NT2/D1 (cell line): ENCODE results near the gene MRPS5.

Source experiments
- DNase-seq: peaks from one replicate; pipeline ENCODE4 v3.0.0-alpha.2; 2011; ENCODE audit warnings: low read depth, low spot score
- H3K27me3 ChIP-seq: 2 replicates; pipeline ENCODE4 v1.6.0; 2011; ENCODE audit warnings: mild to moderate bottlenecking; ENCODE audit not compliant: insufficient read length, insufficient read depth
- H3K36me3 ChIP-seq: 2 replicates; pipeline ENCODE4 v1.6.1; 2011; ENCODE audit warnings: mild to moderate bottlenecking, low read length, mixed read lengths; ENCODE audit not compliant: insufficient read depth, insufficient read length
- H3K4me1 ChIP-seq: 2 replicates; pipeline ENCODE4 v1.5.1; 2011; ENCODE audit not compliant: insufficient read depth, insufficient read length
- H3K4me3 ChIP-seq: 2 replicates; pipeline ENCODE4 v1.5.1; 2011; ENCODE audit warnings: low read depth; ENCODE audit not compliant: insufficient read length
- H3K9ac ChIP-seq: 2 replicates; pipeline ENCODE4 v1.6.0; 2011; ENCODE audit warnings: low read depth; ENCODE audit not compliant: insufficient read length
- H3K9me3 ChIP-seq: 2 replicates; pipeline ENCODE4 v1.5.1; 2011; ENCODE audit warnings: mild to moderate bottlenecking, low read length; ENCODE audit not compliant: insufficient read depth
- SUZ12 ChIP-seq: IDR thresholded peaks from 2 replicates; pipeline ENCODE4 v1.6.1; 2011; ENCODE audit not compliant: insufficient read length, insufficient read depth; ENCODE audit errors: extremely low read depth
- YY1 ChIP-seq: IDR thresholded peaks from 2 replicates; pipeline ENCODE4 v1.6.1; 2011; ENCODE audit not compliant: insufficient read length, insufficient read depth
- ZNF274 ChIP-seq: IDR thresholded peaks from 2 replicates; pipeline ENCODE4 v1.6.1; 2011; ENCODE audit warnings: mild to moderate bottlenecking, low read depth, low read length

Gene MRPS5

GRCh38 chr2:95052804-95053479 lies 68.7 kb downstream of the MRPS5 start:
- peaks cover 4% of the 10 kb centered on the region for H3K4me1 ChIP-seq
- H3K36me3 ChIP-seq, result no peaks in the 10 kb centered on the region
- peaks cover 3% of the 10 kb centered on the region for H3K27me3 ChIP-seq
- H3K4me3 ChIP-seq, result no peak overlapping the region
- H3K9ac ChIP-seq, result no peak overlapping the region
- H3K9me3 ChIP-seq, result no peaks in the 10 kb centered on the region
- DNase-seq, result no peak
- TF ChIP-seq ZNF274, result no peak
- TF ChIP-seq SUZ12, result no peak
- TF ChIP-seq YY1, result no peak

- Histone ChIP-seq H3K4me3 (no peak overlapping the region), H3K9me3 (no peaks in the 10 kb centered on the region), H3K27me3 (peaks cover 3% of the 10 kb centered on the region), H3K36me3 (no peaks in the 10 kb centered on the region), H3K4me1 (peaks cover 4% of the 10 kb centered on the region), H3K9ac (no peak overlapping the region)
- DNase-seq, result no peak
- TF ChIP-seq YY1 (no peak), SUZ12 (no peak), ZNF274 (no peak)
These were observed 69.3 kb downstream of the MRPS5 start for GRCh38 chr2:95052307-95052706.

GRCh38 chr2:95051626-95052025 lies 70.0 kb downstream of the MRPS5 start:
- H3K27me3 ChIP-seq, result peaks cover 3% of the 10 kb centered on the region
- no peak overlapping the region for H3K9ac ChIP-seq
- no peaks in the 10 kb centered on the region for H3K9me3 ChIP-seq
- no peak for DNase-seq
- TF ChIP-seq SUZ12, result no peak
- TF ChIP-seq YY1, result no peak
- TF ChIP-seq ZNF274, result no peak
- H3K36me3 ChIP-seq, result no peaks in the 10 kb centered on the region
- H3K4me3 ChIP-seq, result no peak overlapping the region
- peaks cover 2% of the 10 kb centered on the region for H3K4me1 ChIP-seq

- H3K27me3 ChIP-seq, result no peaks in the 10 kb centered on the region
- H3K4me3 ChIP-seq, result no peak overlapping the region
- no peak overlapping the region for H3K9ac ChIP-seq
- no peak for DNase-seq
- H3K9me3 ChIP-seq, result no peaks in the 10 kb centered on the region
- TF ChIP-seq ZNF274 (no peak), YY1 (no peak), SUZ12 (no peak)
- H3K36me3 ChIP-seq, result no peaks in the 10 kb centered on the region
- H3K4me1 ChIP-seq, result no peaks in the 10 kb centered on the region
These were observed 71.0 kb downstream of the MRPS5 start for GRCh38 chr2:95050385-95051300.

- Histone ChIP-seq H3K36me3 (no peaks in the 10 kb centered on the region), H3K4me3 (no peak overlapping the region), H3K27me3 (no peaks in the 10 kb centered on the region), H3K9ac (no peak overlapping the region), H3K9me3 (no peaks in the 10 kb centered on the region), H3K4me1 (no peaks in the 10 kb centered on the region)
- DNase-seq, result no peak
- TF ChIP-seq ZNF274 (no peak), YY1 (no peak), SUZ12 (no peak)
These were observed 71.6 kb downstream of the MRPS5 start for GRCh38 chr2:95049961-95050360.

- Histone ChIP-seq H3K4me3 (no peak overlapping the region), H3K4me1 (no peaks in the 10 kb centered on the region), H3K27me3 (no peaks in the 10 kb centered on the region), H3K36me3 (no peaks in the 10 kb centered on the region), H3K9ac (no peak overlapping the region), H3K9me3 (no peaks in the 10 kb centered on the region)
- TF ChIP-seq ZNF274 (no peak), YY1 (no peak), SUZ12 (no peak)
- no peak for DNase-seq
These were observed 72.0 kb downstream of the MRPS5 start for GRCh38 chr2:95049683-95049955.
